Measurements from ENCODE around the gene STXBP2. TPM values are rescaled to one million over a fixed set of nuclear protein-coding genes. Genes with fewer than 3 reads are reported as not detected.

Gene STXBP2
- total RNA-seq, 4 donors from 2014 or later: 7.2 to 14.4 (median 11.7) TPM

- Histone ChIP-seq H3K9me3 (no peaks in the 10 kb centered on the region), H3K27ac (replicated peaks in 1 of 4) (no peak overlapping the region), H3K4me1 (peaks cover 0 to 8% (median 6%) of the 10 kb centered on the region in 4 donors), H3K36me3 (no peaks in the 10 kb centered on the region), H3K4me3 (no peak overlapping the region), H3K27me3 (peaks cover 0 to 31% (median 0%) of the 10 kb centered on the region in 4 donors)
- no peak for DNase-seq (ENCODE audit: extremely low spot score)
- intact Hi-C loops (cut with DNase I): no loop called here
- WGBS: 68% methylated on average over 8 of the region's 8 CpGs
- TF ChIP-seq POLR2AphosphoS5 (IDR thresholded peaks at IDR 0.05) (no peak), POLR2A (IDR thresholded peaks at IDR 0.05; ENCODE audit: low read depth) (no peak), EP300 (IDR thresholded peaks at IDR 0.05) (no peak), CTCF (IDR thresholded peaks at IDR 0.05) (no peak)
Observed at GRCh38 chr19:7655581-7655980, 18.7 kb downstream of the STXBP2 start.

DNA sequence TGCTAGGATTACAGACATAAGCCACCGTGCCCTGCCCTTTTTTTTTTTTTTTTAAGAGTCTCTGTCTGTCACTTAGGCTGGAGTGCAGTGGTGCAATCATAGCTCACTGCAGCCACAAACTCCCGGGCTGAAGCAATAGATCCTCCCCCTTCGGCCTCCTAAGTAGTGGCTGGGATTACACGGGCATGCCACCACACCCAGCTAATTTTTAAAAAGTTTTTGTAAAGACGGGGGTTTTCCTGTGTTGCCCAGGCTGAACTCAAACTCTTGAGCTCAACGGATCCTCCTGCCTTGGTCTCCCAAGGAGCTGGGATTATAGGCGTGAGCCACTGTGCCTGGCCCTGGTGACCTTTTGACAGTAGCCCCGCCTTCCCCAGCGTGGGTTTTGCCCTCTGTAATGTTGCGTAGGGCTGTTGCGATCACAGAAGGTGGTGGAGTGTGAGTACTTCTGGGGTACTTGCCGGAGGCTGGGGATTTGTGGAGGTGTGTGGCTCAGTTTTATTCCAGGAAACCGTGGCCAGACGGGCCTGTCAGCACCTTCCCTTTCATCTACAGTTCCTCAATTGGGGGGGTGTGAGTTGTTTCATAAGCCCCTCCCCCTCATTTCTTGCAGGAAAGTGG, 20.3 kb downstream of the STXBP2 start:
- 53% methylated on average over 14 of the region's 14 CpGs for WGBS
- intact Hi-C loops (cut with DNase I): no loop called here
- DNase-seq (ENCODE audit: extremely low spot score): no peak
- Histone ChIP-seq H3K27me3 (peaks cover 0 to 36% (median 0%) of the 10 kb centered on the region in 4 donors), H3K27ac (replicated peaks in 1 of 4) (no peak overlapping the region), H3K4me3 (no peak overlapping the region), H3K4me1 (peaks cover 0 to 3% (median 3%) of the 10 kb centered on the region in 4 donors), H3K9me3 (no peaks in the 10 kb centered on the region), H3K36me3 (no peaks in the 10 kb centered on the region)
- TF ChIP-seq POLR2A (IDR thresholded peaks at IDR 0.05; ENCODE audit: low read depth) (no peak), CTCF (IDR thresholded peaks at IDR 0.05) (no peak), POLR2AphosphoS5 (IDR thresholded peaks at IDR 0.05) (no peak), EP300 (IDR thresholded peaks at IDR 0.05) (no peak)

- H3K4me1 ChIP-seq: no peaks in the 10 kb centered on the region
- H3K9me3 ChIP-seq: no peaks in the 10 kb centered on the region
- peaks cover 0 to 43% (median 0%) of the 10 kb centered on the region in 4 donors for H3K27me3 ChIP-seq
- no peak overlapping the region for H3K4me3 ChIP-seq
- intact Hi-C loops (cut with DNase I): no loop called here
- 32% methylated on average over 8 of the region's 9 CpGs for WGBS
- H3K36me3 ChIP-seq: no peaks in the 10 kb centered on the region
- no peak overlapping the region for H3K27ac ChIP-seq (replicated peaks in 1 of 4)
- no peak for TF ChIP-seq POLR2AphosphoS5 (IDR thresholded peaks at IDR 0.05)
- TF ChIP-seq EP300 (IDR thresholded peaks at IDR 0.05): no peak
- TF ChIP-seq CTCF (IDR thresholded peaks at IDR 0.05): no peak
- DNase-seq (ENCODE audit: extremely low spot score): no peak
Observed at GRCh38 chr19:7658219-7658686, 21.3 kb downstream of the STXBP2 start.

GRCh38 chr19:7661744-7662538, 25.0 kb downstream of the STXBP2 start:
- TF ChIP-seq POLR2A (IDR thresholded peaks at IDR 0.05; ENCODE audit: low read depth) (no peak), POLR2AphosphoS5 (IDR thresholded peaks at IDR 0.05) (no peak), EP300 (IDR thresholded peaks at IDR 0.05) (no peak), CTCF (IDR thresholded peaks at IDR 0.05) (no peak)
- no peaks in the 10 kb centered on the region for H3K9me3 ChIP-seq
- H3K4me1 ChIP-seq: no peaks in the 10 kb centered on the region
- H3K4me3 ChIP-seq: no peak overlapping the region
- peaks cover 0 to 57% (median 0%) of the 10 kb centered on the region in 4 donors for H3K27me3 ChIP-seq
- intact Hi-C loops (cut with DNase I): no loop called here
- no peak overlapping the region for H3K27ac ChIP-seq (replicated peaks in 1 of 4)
- H3K36me3 ChIP-seq: no peaks in the 10 kb centered on the region
- DNase-seq (ENCODE audit: extremely low spot score): no peak
- WGBS: 80% methylated on average over 8 of the region's 8 CpGs

Measured in esophagus muscularis mucosa (tissue), 4 donors.